Liver (tissue), 9 donors: Measurements from ENCODE around the gene IP6K1. TPM values are rescaled to one million over a fixed set of nuclear protein-coding genes. Genes with fewer than 3 reads are reported as not detected.

Source experiments
- DNase-seq: peaks from one replicate; pipeline ENCODE4 v3.0.0-alpha.2; 2017; ENCODE audit warnings: low spot score
- H3K27ac ChIP-seq, 2 donors: one replicate each; pipeline ENCODE4 v1.7.0; 2013; ENCODE audit warnings: inconsistent platforms in 2 of 2, low read length in 2 of 2, control low read depth in 1 of 2, low read depth in 1 of 2, mild to moderate bottlenecking in 1 of 2
- H3K27me3 ChIP-seq, 4 donors: one replicate each; pipeline versions ENCODE4 v1.6.1 to v1.7.0; 2013; ENCODE audit warnings: low read length in 3 of 4, inconsistent platforms in 1 of 4, mild to moderate bottlenecking in 1 of 4, moderate library complexity in 1 of 4; ENCODE audit not compliant: control insufficient read depth in 4 of 4, insufficient read depth in 4 of 4
- H3K36me3 ChIP-seq, 4 donors: one replicate each; pipeline versions ENCODE4 v1.6.1 to v1.7.0; 2013; ENCODE audit warnings: low read length in 3 of 4, mild to moderate bottlenecking in 3 of 4, low read depth in 1 of 4, moderate library complexity in 1 of 4; ENCODE audit not compliant: control insufficient read depth in 4 of 4, insufficient read depth in 3 of 4
- H3K4me1 ChIP-seq, 4 donors: one replicate each; pipeline versions ENCODE4 v1.6.1 to v1.7.0; 2013; ENCODE audit warnings: low read length in 3 of 4, mild to moderate bottlenecking in 3 of 4, moderate library complexity in 1 of 4; ENCODE audit not compliant: control insufficient read depth in 4 of 4, insufficient read depth in 4 of 4
- H3K4me3 ChIP-seq, 3 donors: one replicate each; pipeline versions ENCODE4 v1.6.1 to v1.7.0; 2013; ENCODE audit warnings: low read length in 3 of 3, control low read depth in 1 of 3, low read depth in 1 of 3, mild to moderate bottlenecking in 1 of 3
- H3K9ac ChIP-seq, 2 donors: one replicate each; pipeline ENCODE4 v1.7.0; 2013; ENCODE audit warnings: low read length in 2 of 2, mild to moderate bottlenecking in 2 of 2, moderate library complexity in 2 of 2, control low read depth in 1 of 2, low read depth in 1 of 2
- H3K9me3 ChIP-seq, 4 donors: one replicate each; pipeline versions ENCODE4 v1.6.1 to v1.7.0; 2013; ENCODE audit warnings: low read length in 3 of 4; ENCODE audit not compliant: control insufficient read depth in 4 of 4
- FOXA2 ChIP-seq: IDR thresholded peaks from 2 replicates; pipeline ENCODE4 v1.6.1; 2016; ENCODE audit warnings: antibody characterized with exemption
- GABPA ChIP-seq, 2 donors: IDR thresholded peaks in 1 of 2; conservative IDR thresholded peaks in 1 of 2; 2 replicates each; pipeline ENCODE4 v1.6.1; 2016; ENCODE audit warnings: antibody characterized with exemption in 2 of 2, mild to moderate bottlenecking in 1 of 2, moderate library complexity in 1 of 2
- HNF4A ChIP-seq, 2 donors: conservative IDR thresholded peaks; 2 replicates each; pipeline ENCODE4 v1.6.1; 2016; ENCODE audit warnings: antibody characterized with exemption in 2 of 2, mild to moderate bottlenecking in 2 of 2
- HNF4G ChIP-seq: IDR thresholded peaks from 2 replicates; pipeline ENCODE4 v1.6.1; 2016; ENCODE audit warnings: antibody characterized with exemption
- RAD21 ChIP-seq, 2 donors: IDR thresholded peaks; 2 replicates each; pipeline ENCODE4 v1.6.1; 2016; ENCODE audit warnings: antibody characterized with exemption in 2 of 2, mild to moderate bottlenecking in 2 of 2
- RXRA ChIP-seq, 2 donors: IDR thresholded peaks; 2 replicates each; pipeline ENCODE4 v1.6.1; 2017 to 2018; ENCODE audit warnings: antibody characterized with exemption in 2 of 2, mild to moderate bottlenecking in 1 of 2
- WGBS: extraction: QIAGEN DNeasy Blood & Tissue Kit; methylation state at CpG from one replicate; pipeline ENCODE4 v1.1.7; 2013; 5-methylcytosine and 5-hydroxymethylcytosine counted together
- polyA plus RNA-seq, 2 donors: library from polyadenylated mRNA; stranded (reverse) in 1 of 2; unstranded in 1 of 2; fragments of 200-250 nt in 1 of 2; fragments of >200 nt in 1 of 2; fragmentation: Nextera tagmentation in 1 of 2; extraction: Ambion mirVana in 1 of 2; gene quantifications; one replicate each; pipeline versions ENCODE4 v1.2.1 to v1.2.3, GENCODE V29; 2013 to 2015
- total RNA-seq, 2 donors: library from RNA; depleted of rRNA; stranded (reverse); fragments of >200 nt; gene quantifications; one replicate each; pipeline ENCODE4 v1.2.3, GENCODE V29; 2014
- TF ChIP-seq, protein P1 (sequence below): IDR thresholded peaks from 2 replicates; pipeline ENCODE4 v1.6.1; 2016; ENCODE audit warnings: antibody characterized with exemption
- TF ChIP-seq, protein P2 (sequence below): fragments of 150-350 bp; IDR thresholded peaks from 2 replicates; pipeline ENCODE4 v1.5.1; 2017; ENCODE audit warnings: improper control_type of control experiment, low read depth, low read length; ENCODE audit not compliant: missing input control
- TF ChIP-seq, protein P3 (sequence below): IDR thresholded peaks from 2 replicates; pipeline ENCODE4 v1.6.1; 2016; ENCODE audit warnings: antibody characterized with exemption, mild to moderate bottlenecking
- donor health status: healthy.
- donor health status: healthy.
- donor health status: healthy.
- donor health status: healthy.
- donor health status: healthy.

IP6K1 gene
- total and polyA plus RNA-seq, 4 donors = 6.6 to 32.3 (median 18.1) TPM

DNA sequence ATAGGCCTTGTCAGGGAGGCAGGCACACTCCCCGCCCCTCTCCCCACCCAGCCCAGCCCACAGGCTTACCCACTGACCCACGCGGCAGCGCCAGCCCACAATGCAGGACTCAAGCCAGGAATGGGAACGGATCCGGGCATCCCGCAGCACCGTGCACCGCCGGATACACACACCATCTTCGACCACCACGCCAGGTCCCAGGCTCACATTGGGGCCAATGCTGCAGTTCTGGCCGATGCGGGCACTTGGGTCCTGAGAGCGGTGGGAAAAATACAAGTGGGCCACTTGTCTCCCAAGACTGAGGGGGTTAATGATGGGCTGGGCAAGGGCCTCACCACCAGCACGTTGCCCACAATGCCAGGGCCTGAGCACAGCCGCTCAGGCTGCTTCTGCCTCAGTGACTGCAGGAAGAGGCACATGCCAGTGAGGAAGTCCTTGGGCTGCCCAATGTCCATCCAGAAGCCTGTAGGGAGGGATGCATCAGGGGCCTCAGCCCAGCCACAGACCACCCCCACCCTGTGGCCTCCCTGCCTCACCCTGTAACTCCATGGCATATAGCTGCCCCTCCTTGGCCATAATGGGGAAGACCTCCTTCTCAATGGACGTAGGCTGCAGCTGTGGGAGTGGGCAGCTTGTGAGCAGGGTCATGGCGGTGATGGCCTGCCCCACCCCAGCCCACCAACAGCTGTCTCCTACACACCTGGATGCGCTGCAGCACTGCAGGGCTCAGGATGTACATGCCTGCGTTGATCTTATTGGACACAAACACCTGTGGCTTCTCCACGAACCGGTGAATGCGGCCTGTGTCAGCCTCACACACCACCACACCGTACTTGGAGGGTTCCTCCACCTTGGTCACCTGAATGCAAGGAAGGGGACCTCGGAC, 64.2 kb downstream of the IP6K1 start (continued):
- TF ChIP-seq, protein P1, sequence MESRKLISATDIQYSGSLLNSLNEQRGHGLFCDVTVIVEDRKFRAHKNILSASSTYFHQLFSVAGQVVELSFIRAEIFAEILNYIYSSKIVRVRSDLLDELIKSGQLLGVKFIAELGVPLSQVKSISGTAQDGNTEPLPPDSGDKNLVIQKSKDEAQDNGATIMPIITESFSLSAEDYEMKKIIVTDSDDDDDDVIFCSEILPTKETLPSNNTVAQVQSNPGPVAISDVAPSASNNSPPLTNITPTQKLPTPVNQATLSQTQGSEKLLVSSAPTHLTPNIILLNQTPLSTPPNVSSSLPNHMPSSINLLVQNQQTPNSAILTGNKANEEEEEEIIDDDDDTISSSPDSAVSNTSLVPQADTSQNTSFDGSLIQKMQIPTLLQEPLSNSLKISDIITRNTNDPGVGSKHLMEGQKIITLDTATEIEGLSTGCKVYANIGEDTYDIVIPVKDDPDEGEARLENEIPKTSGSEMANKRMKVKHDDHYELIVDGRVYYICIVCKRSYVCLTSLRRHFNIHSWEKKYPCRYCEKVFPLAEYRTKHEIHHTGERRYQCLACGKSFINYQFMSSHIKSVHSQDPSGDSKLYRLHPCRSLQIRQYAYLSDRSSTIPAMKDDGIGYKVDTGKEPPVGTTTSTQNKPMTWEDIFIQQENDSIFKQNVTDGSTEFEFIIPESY = no peak
- TF ChIP-seq RAD21 (IDR thresholded peaks at IDR 0.05) = no peak
- TF ChIP-seq, protein P2, sequence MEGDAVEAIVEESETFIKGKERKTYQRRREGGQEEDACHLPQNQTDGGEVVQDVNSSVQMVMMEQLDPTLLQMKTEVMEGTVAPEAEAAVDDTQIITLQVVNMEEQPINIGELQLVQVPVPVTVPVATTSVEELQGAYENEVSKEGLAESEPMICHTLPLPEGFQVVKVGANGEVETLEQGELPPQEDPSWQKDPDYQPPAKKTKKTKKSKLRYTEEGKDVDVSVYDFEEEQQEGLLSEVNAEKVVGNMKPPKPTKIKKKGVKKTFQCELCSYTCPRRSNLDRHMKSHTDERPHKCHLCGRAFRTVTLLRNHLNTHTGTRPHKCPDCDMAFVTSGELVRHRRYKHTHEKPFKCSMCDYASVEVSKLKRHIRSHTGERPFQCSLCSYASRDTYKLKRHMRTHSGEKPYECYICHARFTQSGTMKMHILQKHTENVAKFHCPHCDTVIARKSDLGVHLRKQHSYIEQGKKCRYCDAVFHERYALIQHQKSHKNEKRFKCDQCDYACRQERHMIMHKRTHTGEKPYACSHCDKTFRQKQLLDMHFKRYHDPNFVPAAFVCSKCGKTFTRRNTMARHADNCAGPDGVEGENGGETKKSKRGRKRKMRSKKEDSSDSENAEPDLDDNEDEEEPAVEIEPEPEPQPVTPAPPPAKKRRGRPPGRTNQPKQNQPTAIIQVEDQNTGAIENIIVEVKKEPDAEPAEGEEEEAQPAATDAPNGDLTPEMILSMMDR = no peak

DNA sequence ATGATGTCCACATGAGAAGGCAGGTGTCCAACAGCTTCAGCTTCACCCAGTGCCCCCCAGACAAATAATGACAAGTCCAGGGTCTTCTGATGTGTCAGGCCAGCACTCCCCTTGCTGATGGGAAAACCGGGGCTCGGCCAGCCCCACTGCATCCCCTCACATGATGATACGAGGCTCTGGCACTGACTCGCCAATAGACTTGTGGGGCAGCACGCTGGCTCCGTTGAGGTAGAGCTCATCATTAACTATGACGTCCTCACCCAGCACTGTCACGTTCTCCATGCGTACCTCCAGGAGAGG, 64.8 kb downstream of the IP6K1 start:
- DNase-seq = peak; percentile 34
- WGBS = 81% methylated on average over 9 of the region's 9 CpGs
- Histone ChIP-seq H3K9me3 (no peaks in the 10 kb centered on the region), H3K4me3 (no peak overlapping the region), H3K27me3 (no peaks in the 10 kb centered on the region), H3K36me3 (peaks cover 0 to 29% (median 10%) of the 10 kb centered on the region in 4 donors), H3K4me1 (peaks cover 6 to 40% (median 28%) of the 10 kb centered on the region in 4 donors), H3K27ac (no peak overlapping the region), H3K9ac (no peak overlapping the region)
- no peak for TF ChIP-seq RXRA (IDR thresholded peaks at IDR 0.05)
- no peak for TF ChIP-seq HNF4A (conservative IDR thresholded peaks at IDR 0.05)
- TF ChIP-seq, protein P3, sequence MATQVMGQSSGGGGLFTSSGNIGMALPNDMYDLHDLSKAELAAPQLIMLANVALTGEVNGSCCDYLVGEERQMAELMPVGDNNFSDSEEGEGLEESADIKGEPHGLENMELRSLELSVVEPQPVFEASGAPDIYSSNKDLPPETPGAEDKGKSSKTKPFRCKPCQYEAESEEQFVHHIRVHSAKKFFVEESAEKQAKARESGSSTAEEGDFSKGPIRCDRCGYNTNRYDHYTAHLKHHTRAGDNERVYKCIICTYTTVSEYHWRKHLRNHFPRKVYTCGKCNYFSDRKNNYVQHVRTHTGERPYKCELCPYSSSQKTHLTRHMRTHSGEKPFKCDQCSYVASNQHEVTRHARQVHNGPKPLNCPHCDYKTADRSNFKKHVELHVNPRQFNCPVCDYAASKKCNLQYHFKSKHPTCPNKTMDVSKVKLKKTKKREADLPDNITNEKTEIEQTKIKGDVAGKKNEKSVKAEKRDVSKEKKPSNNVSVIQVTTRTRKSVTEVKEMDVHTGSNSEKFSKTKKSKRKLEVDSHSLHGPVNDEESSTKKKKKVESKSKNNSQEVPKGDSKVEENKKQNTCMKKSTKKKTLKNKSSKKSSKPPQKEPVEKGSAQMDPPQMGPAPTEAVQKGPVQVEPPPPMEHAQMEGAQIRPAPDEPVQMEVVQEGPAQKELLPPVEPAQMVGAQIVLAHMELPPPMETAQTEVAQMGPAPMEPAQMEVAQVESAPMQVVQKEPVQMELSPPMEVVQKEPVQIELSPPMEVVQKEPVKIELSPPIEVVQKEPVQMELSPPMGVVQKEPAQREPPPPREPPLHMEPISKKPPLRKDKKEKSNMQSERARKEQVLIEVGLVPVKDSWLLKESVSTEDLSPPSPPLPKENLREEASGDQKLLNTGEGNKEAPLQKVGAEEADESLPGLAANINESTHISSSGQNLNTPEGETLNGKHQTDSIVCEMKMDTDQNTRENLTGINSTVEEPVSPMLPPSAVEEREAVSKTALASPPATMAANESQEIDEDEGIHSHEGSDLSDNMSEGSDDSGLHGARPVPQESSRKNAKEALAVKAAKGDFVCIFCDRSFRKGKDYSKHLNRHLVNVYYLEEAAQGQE = no peak
- TF ChIP-seq, protein P1 = no peak
- no peak for TF ChIP-seq FOXA2
- TF ChIP-seq HNF4G = no peak
- TF ChIP-seq GABPA (IDR thresholded peaks at IDR 0.05 in 1 of 2, conservative IDR thresholded peaks at IDR 0.05 in 1 of 2) = no peak
